Ascending aorta (tissue), 2 donors: ENCODE measurements around the gene MAPRE3. TPM values are rescaled to one million over a fixed set of nuclear protein-coding genes. Genes with fewer than 3 reads are reported as not detected.
"Not testable (repeated sequence)": the region's sequence is repeated elsewhere in the genome, so short reads cannot be mapped to it uniquely, and the experiment has no call there.

Experiments
- DNase-seq, 2 donors: peaks; one replicate each; pipeline ENCODE4 v3.0.0-alpha.2; 2019; ENCODE audit warnings: low spot score in 2 of 2
- H3K27ac ChIP-seq, 2 donors: fragments of 200-600 bp; sonication (generic); one replicate each; pipeline ENCODE4 v1.5.1; 2016 to 2017; ENCODE audit warnings: mild to moderate bottlenecking in 1 of 2
- H3K27me3 ChIP-seq: fragments of 200-600 bp; sonication (generic); one replicate; pipeline ENCODE4 v1.5.1; 2017
- H3K36me3 ChIP-seq, 2 donors: fragments of 200-600 bp; sonication (generic); one replicate each; pipeline ENCODE4 v1.5.1; 2016
- H3K4me1 ChIP-seq, 2 donors: fragments of 200-600 bp; sonication (generic); one replicate each; pipeline ENCODE4 v1.5.1; 2016 to 2017; ENCODE audit warnings: mild to moderate bottlenecking in 1 of 2
- H3K4me3 ChIP-seq, 2 donors: fragments of 200-600 bp; sonication (generic); one replicate each; pipeline ENCODE4 v1.5.1; 2016 to 2017; ENCODE audit warnings: mild to moderate bottlenecking in 1 of 2
- H3K9me3 ChIP-seq, 2 donors: fragments of 200-600 bp; sonication (generic); one replicate each; pipeline ENCODE4 v1.5.1; 2016
- CTCF ChIP-seq, 3 experiments: fragments of 200-600 bp in 2 of 3; fragments of 450-650 bp in 1 of 3; sonication (generic) in 2 of 3; IDR thresholded peaks; one replicate each; pipeline ENCODE4 v1.5.1; 2016 to 2019; ENCODE audit warnings: antibody characterized with exemption in 3 of 3, mild to moderate bottlenecking in 1 of 3, moderate library complexity in 1 of 3
- intact Hi-C: fragments of 100-400 bp; cut with DNase I; formaldehyde crosslinking; loops from one replicate; pipeline ENCODE4 v1.15.1; 2023
- total RNA-seq: library from RNA; depleted of rRNA; stranded (reverse); fragments of >200 nt; gene quantifications from one replicate; pipeline ENCODE4 v1.1.0, GENCODE V29; 2016

The MAPRE3 gene
- total RNA-seq, 1 donor from 2014 or later, result 18.9 TPM

DNA sequence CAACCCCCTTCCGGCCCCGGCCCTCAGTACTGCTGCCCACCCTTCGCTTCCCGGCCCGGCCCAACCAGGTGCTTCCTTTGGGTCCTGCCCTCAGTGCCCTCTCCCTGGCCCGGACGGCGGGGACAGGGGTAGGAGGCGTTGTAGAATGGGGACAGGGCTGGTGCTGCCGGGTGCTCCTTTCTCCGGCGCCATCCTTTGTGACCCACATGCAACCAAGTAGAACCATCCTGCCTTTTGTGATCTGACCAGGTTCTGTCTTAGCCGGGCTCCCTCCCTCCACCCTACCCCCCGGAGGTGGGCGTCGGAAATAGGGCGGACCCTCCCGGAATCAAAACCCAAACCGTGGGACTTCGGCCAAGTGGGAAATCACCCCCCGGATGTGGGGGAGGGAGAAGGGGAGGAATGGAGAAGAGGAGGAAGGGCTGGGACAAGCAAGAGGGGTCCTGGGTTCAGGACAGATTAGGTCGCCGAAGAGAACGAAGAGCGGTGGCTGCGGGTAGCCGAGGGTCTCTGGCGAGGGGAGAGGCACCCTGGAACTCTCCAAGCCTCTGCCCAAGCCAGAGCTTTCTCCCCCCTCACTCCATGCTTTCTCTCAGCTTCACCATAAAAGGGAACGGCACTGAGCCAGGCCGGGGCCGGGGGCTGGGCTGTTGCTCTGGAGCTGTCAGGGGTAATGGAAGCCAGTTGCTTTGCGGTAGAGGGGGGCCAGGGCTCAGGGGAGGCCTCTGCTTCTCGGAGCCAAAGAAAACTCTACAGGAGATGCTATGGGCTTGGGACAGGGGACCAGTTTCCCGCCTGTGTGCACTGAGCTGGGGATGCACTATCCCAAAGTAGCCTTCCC lies 101.8 kb downstream of the MAPRE3 start:
- H3K4me3 ChIP-seq, result peak overlapping the region; percentile 81 to 91
- no peaks in the 10 kb centered on the region for H3K27me3 ChIP-seq
- no peaks in the 10 kb centered on the region for H3K9me3 ChIP-seq
- intact Hi-C loops, result loop anchor here (1.0 to 10.0 kb wide), 5 partner anchors 9 to 307 kb away; partner anchors contain the start of genes KHK, SLC35F6 and TMEM214
- peaks cover 0 to 23% of the 10 kb centered on the region in 2 donors for H3K36me3 ChIP-seq
- peaks cover 11 to 50% of the 10 kb centered on the region in 2 donors for H3K4me1 ChIP-seq
- peak overlapping the region; percentile 89 to 97 for H3K27ac ChIP-seq
- DNase-seq, result peak in 1 of 2 donors; percentile 88
- no peak for TF ChIP-seq CTCF (IDR thresholded peaks at IDR 0.05)

DNA sequence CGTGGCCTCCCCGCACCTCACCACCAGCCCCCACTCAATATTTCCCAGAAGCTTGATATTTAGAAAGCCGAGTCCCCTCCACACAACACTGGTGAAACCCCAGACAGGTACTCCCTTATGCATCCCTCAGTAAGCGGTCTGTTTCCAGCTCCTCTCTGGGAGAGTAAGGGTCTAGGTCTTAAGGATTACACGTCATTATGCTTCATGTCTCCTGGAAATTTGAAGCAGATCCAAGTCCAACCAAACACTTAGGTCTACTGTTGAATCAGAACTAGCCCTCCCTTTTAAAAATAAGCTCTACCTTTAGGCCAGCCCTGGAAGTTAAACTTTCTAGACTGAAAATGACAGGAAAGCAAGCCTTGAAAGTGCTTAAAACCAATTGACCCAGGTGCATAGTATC lies 102.5 kb downstream of the MAPRE3 start:
- peaks cover 0 to 16% of the 10 kb centered on the region in 2 donors for H3K36me3 ChIP-seq
- no peaks in the 10 kb centered on the region for H3K9me3 ChIP-seq
- no peak for TF ChIP-seq CTCF (IDR thresholded peaks at IDR 0.05)
- H3K27ac ChIP-seq, result peak overlapping the region; percentile 89 to 97
- H3K27me3 ChIP-seq, result no peaks in the 10 kb centered on the region
- peaks cover 11 to 53% of the 10 kb centered on the region in 2 donors for H3K4me1 ChIP-seq
- intact Hi-C loops, result loop anchor here (1.0 to 10.0 kb wide), 3 partner anchors 23 to 308 kb away; partner anchors contain the start of genes SLC35F6 and TMEM214
- no peak for DNase-seq
- peak overlapping the region in 1 of 2 donors; percentile 81 for H3K4me3 ChIP-seq

DNA sequence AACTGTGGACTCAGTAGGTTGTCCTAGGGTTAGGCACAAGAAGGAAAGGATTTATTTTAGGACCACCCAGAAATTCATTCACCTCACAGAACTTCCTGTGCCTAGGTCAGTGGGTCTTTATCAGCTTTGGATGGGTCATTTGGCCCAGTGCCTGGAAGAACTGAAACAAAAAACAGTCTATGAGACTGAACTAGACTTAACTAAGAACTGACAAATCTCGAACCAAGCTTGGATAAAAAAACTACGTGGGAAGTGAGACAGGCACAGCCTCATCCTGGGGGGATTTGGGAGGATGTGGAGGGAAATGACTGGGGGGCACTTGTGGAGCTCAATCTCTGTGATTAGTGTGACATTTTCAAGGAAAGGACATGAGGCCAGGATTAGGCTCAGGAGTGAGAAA lies 103.3 kb downstream of the MAPRE3 start:
- intact Hi-C loops, result loop anchor here (5.0 to 10.0 kb wide), 2 partner anchors 41 to 309 kb away; partner anchors contain the start of genes SLC35F6 and TMEM214
- peaks cover 0 to 9% of the 10 kb centered on the region in 2 donors for H3K36me3 ChIP-seq
- H3K27me3 ChIP-seq, result no peaks in the 10 kb centered on the region
- peak overlapping the region; percentile 89 to 97 for H3K27ac ChIP-seq
- no peaks in the 10 kb centered on the region for H3K9me3 ChIP-seq
- TF ChIP-seq CTCF (IDR thresholded peaks at IDR 0.05), result no peak
- peaks cover 11 to 52% of the 10 kb centered on the region in 2 donors for H3K4me1 ChIP-seq
- no peak for DNase-seq
- no peak overlapping the region for H3K4me3 ChIP-seq

GRCh38 chr2:27074738-27075565 lies 104.5 kb downstream of the MAPRE3 start:
- DNase-seq, result no peak
- no peak overlapping the region for H3K4me3 ChIP-seq
- intact Hi-C loops, result loop anchor here (5.0 to 10.0 kb wide), 2 partner anchors 43 to 310 kb away; partner anchors contain the start of genes SLC35F6 and TMEM214
- no peaks in the 10 kb centered on the region for H3K27me3 ChIP-seq
- H3K36me3 ChIP-seq, result no peaks in the 10 kb centered on the region
- peak overlapping the region; percentile 89 to 97 for H3K27ac ChIP-seq
- H3K4me1 ChIP-seq, result peaks cover 10 to 40% of the 10 kb centered on the region in 2 donors
- TF ChIP-seq CTCF (IDR thresholded peaks at IDR 0.05), result no peak
- no peaks in the 10 kb centered on the region for H3K9me3 ChIP-seq

GRCh38 chr2:27075566-27075871 lies 105.1 kb downstream of the MAPRE3 start:
- DNase-seq, H3K36me3 ChIP-seq, H3K9me3 ChIP-seq, H3K4me3 ChIP-seq, H3K27me3 ChIP-seq: not testable (repeated sequence)
- peaks cover 7 to 39% of the 10 kb centered on the region in 2 donors for H3K4me1 ChIP-seq
- peak overlapping the region; percentile 89 to 97 for H3K27ac ChIP-seq
- intact Hi-C loops, result loop anchor here (10.0 kb wide), 1 partner anchor 311 kb away; the partner anchor contains the start of gene SLC35F6
